SH-SY5Y (cell line): ENCODE results near the gene COL15A1.

ENCODE experiments used
- GATA2 ChIP-seq: IDR thresholded peaks from 2 replicates; pipeline ENCODE4 v1.6.1; 2011; ENCODE audit warnings: mild to moderate bottlenecking, low read depth, low read length
- GATA3 ChIP-seq: IDR thresholded peaks from 2 replicates; pipeline ENCODE4 v1.6.1; 2011; ENCODE audit warnings: low read depth, mild to moderate bottlenecking, low read length, moderate library complexity

DNA sequence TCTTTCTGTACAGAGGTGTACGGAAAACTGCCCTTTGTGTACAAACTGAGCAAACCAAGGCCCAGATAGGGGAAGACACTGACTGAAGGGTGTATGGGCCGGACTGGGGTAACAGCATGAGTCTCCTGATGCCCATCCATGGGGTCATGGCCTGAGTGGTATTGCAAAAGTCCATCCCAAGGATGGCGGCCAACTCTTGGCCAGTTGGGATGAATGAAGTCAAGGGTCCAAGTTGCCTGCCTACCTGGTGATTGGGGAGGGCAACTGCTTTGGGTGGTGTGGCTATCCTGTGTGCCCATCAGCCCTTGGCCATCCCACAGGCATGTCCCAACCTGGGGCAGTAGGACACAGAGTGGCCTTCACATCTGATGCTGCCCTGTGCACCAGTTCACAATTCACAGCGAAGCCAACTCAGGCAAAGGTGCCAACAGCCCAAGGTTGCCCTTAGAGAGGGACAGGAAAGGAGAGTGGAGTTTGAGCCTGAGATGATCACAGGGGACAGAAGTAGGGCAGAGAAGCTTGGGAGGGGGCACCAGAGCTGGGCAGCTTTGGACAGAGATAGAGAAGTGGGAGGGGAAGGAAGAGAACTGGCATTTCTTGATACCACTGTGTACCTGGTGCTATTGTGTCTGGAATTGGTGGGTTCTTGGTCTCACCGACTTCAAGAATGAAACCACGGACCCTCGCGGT lies 46.6 kb downstream of the COL15A1 start:
- no peak for TF ChIP-seq GATA2
- no peak for TF ChIP-seq GATA3
